OCI-LY7 (cell line): ENCODE results near the gene NPAS2.

ENCODE experiments used
- CTCF ChIP-seq: fragments of 200-600 bp; sonication (generic); conservative IDR thresholded peaks from 2 replicates; pipeline ENCODE4 v1.5.1; 2014; ENCODE audit warnings: mild to moderate bottlenecking, antibody characterized with exemption, low read length, moderate library complexity, mixed read lengths
- EZH2phosphoT487 ChIP-seq: fragments of 200-600 bp; sonication (generic); IDR thresholded peaks from 2 replicates; pipeline ENCODE4 v1.6.1; 2018; ENCODE audit warnings: low read depth, borderline replicate concordance, mild to moderate bottlenecking, mixed run types, antibody characterized with exemption, low read length, moderate library complexity, mixed read lengths

GRCh38 chr2:101041413-101041812 is 221.5 kb downstream of the NPAS2 start:
- TF ChIP-seq CTCF (no peak), EZH2phosphoT487 (no peak)
